Astrocyte (in vitro differentiated cells and primary cell): ENCODE results near the gene RALGAPA2.

Experiments used
- EZH2 ChIP-seq: IDR thresholded peaks from 2 replicates; pipeline ENCODE4 v1.6.1; 2012; ENCODE audit warnings: mild to moderate bottlenecking, low read length, inconsistent platforms; ENCODE audit not compliant: insufficient read depth
- TF ChIP-seq, protein P1 (sequence below): IDR thresholded peaks from 2 replicates; pipeline ENCODE4 v1.5.1; 2011; ENCODE audit warnings: low read depth, mild to moderate bottlenecking, inconsistent platforms, low read length, moderate library complexity; ENCODE audit not compliant: insufficient read depth

- TF ChIP-seq, protein P1, sequence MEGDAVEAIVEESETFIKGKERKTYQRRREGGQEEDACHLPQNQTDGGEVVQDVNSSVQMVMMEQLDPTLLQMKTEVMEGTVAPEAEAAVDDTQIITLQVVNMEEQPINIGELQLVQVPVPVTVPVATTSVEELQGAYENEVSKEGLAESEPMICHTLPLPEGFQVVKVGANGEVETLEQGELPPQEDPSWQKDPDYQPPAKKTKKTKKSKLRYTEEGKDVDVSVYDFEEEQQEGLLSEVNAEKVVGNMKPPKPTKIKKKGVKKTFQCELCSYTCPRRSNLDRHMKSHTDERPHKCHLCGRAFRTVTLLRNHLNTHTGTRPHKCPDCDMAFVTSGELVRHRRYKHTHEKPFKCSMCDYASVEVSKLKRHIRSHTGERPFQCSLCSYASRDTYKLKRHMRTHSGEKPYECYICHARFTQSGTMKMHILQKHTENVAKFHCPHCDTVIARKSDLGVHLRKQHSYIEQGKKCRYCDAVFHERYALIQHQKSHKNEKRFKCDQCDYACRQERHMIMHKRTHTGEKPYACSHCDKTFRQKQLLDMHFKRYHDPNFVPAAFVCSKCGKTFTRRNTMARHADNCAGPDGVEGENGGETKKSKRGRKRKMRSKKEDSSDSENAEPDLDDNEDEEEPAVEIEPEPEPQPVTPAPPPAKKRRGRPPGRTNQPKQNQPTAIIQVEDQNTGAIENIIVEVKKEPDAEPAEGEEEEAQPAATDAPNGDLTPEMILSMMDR, result no peak
- TF ChIP-seq EZH2, result no peak
Observed at GRCh38 chr20:20450521-20450920, 261.9 kb downstream of the RALGAPA2 start.
